A549 (cell line): ENCODE data around the gene ADGRG6.

ENCODE experiments used
- MAFK ChIP-seq: fragments of 450-650 bp; IDR thresholded peaks from 2 replicates; pipeline ENCODE4 v1.6.1; 2014; ENCODE audit not compliant: partially characterized antibody
- MYC ChIP-seq: IDR thresholded peaks from 2 replicates; pipeline ENCODE4 v1.6.1; 2012; ENCODE audit warnings: mild to moderate bottlenecking, inconsistent platforms, low read length, improper control_type of control experiment, borderline replicate concordance
- NFE2L2 ChIP-seq: fragments of 150-350 bp; conservative IDR thresholded peaks from 2 replicates; pipeline ENCODE4 v1.6.1; 2014; ENCODE audit warnings: low read length
- NPAS2 ChIP-seq: fragments of 250-450 bp; sonication (Bioruptor Pico); IDR thresholded peaks from 2 replicates; pipeline ENCODE4 v1.8.0; 2022; ENCODE audit warnings: mild to moderate bottlenecking, moderate library complexity, borderline replicate concordance
- PHF8 ChIP-seq: fragments of 200-600 bp; sonication (generic); IDR thresholded peaks from 2 replicates; pipeline ENCODE4 v1.6.1; 2016; ENCODE audit warnings: low read depth, mild to moderate bottlenecking, antibody characterized with exemption, moderate library complexity, borderline replicate concordance
- POLR2A ChIP-seq: IDR thresholded peaks from 2 replicates; pipeline ENCODE4 v1.6.1; 2012; ENCODE audit warnings: mild to moderate bottlenecking, low read length
- POLR2AphosphoS2 ChIP-seq: conservative IDR thresholded peaks from 2 replicates; pipeline ENCODE4 v1.6.1; 2012; ENCODE audit warnings: low read length, improper control_type of control experiment, inconsistent platforms
- RNF2 ChIP-seq: fragments of 200-600 bp; sonication (generic); IDR thresholded peaks from 2 replicates; pipeline ENCODE4 v1.6.1; 2016; ENCODE audit warnings: low read depth, mild to moderate bottlenecking, antibody characterized with exemption, moderate library complexity, borderline replicate concordance
- SMC3 ChIP-seq: fragments of >200 bp; sonication (Bioruptor Twin); formaldehyde crosslinking; IDR thresholded peaks from 3 replicates; pipeline ENCODE4 v1.6.1; 2018; ENCODE audit warnings: inconsistent platforms
- ZC3H11A ChIP-seq: fragments of 450-650 bp; IDR thresholded peaks from 2 replicates; pipeline ENCODE4 v1.6.1; 2014; ENCODE audit warnings: antibody characterized with exemption, mild to moderate bottlenecking
- TF ChIP-seq, protein P1 (sequence below): fragments of >200 bp; sonication (Bioruptor Twin); formaldehyde crosslinking; IDR thresholded peaks from 3 replicates; pipeline ENCODE4 v1.5.1; 2016
- TF ChIP-seq, protein P2 (sequence below): fragments of 200-600 bp; sonication (generic); IDR thresholded peaks from 2 replicates; pipeline ENCODE4 v1.6.1; 2016; ENCODE audit warnings: antibody characterized with exemption, mild to moderate bottlenecking, moderate library complexity
- TF ChIP-seq, protein P3 (sequence below): IDR thresholded peaks from 2 replicates; pipeline ENCODE4 v1.6.1; 2012

DNA sequence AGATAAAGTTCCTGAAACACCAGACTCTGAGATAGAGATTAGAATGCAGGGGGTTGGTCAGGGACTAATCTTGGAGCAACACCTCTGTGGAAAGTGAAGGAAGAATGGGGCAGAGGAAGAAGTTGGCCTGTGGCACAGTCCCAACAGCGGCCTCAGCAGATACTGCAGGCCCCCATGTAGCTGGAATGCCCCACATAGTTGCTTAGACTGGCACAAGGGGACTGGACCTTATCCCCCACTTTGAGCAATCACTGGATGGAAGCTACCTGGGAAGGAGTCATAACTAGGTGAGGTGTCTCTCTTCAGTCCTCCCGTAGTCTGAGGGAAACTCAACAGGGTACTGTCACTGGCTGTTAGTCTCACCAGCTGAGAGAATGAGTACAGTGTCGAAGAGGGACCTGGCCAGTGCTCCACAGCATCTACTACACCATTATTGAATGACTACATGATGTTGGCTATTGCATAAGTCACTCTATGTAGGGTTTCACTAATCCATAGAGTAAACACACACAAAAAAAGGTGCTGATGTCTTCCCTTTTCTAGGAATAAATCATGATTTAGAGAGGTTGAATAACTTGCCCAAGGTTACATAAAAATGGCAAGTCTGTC lies 47.5 kb downstream of the ADGRG6 start:
- TF ChIP-seq, protein P1, sequence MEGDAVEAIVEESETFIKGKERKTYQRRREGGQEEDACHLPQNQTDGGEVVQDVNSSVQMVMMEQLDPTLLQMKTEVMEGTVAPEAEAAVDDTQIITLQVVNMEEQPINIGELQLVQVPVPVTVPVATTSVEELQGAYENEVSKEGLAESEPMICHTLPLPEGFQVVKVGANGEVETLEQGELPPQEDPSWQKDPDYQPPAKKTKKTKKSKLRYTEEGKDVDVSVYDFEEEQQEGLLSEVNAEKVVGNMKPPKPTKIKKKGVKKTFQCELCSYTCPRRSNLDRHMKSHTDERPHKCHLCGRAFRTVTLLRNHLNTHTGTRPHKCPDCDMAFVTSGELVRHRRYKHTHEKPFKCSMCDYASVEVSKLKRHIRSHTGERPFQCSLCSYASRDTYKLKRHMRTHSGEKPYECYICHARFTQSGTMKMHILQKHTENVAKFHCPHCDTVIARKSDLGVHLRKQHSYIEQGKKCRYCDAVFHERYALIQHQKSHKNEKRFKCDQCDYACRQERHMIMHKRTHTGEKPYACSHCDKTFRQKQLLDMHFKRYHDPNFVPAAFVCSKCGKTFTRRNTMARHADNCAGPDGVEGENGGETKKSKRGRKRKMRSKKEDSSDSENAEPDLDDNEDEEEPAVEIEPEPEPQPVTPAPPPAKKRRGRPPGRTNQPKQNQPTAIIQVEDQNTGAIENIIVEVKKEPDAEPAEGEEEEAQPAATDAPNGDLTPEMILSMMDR, result no peak
- TF ChIP-seq MAFK, result no peak
- no peak for TF ChIP-seq NPAS2
- TF ChIP-seq, protein P2, sequence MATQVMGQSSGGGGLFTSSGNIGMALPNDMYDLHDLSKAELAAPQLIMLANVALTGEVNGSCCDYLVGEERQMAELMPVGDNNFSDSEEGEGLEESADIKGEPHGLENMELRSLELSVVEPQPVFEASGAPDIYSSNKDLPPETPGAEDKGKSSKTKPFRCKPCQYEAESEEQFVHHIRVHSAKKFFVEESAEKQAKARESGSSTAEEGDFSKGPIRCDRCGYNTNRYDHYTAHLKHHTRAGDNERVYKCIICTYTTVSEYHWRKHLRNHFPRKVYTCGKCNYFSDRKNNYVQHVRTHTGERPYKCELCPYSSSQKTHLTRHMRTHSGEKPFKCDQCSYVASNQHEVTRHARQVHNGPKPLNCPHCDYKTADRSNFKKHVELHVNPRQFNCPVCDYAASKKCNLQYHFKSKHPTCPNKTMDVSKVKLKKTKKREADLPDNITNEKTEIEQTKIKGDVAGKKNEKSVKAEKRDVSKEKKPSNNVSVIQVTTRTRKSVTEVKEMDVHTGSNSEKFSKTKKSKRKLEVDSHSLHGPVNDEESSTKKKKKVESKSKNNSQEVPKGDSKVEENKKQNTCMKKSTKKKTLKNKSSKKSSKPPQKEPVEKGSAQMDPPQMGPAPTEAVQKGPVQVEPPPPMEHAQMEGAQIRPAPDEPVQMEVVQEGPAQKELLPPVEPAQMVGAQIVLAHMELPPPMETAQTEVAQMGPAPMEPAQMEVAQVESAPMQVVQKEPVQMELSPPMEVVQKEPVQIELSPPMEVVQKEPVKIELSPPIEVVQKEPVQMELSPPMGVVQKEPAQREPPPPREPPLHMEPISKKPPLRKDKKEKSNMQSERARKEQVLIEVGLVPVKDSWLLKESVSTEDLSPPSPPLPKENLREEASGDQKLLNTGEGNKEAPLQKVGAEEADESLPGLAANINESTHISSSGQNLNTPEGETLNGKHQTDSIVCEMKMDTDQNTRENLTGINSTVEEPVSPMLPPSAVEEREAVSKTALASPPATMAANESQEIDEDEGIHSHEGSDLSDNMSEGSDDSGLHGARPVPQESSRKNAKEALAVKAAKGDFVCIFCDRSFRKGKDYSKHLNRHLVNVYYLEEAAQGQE, result no peak
- no peak for TF ChIP-seq POLR2AphosphoS2
- TF ChIP-seq ZC3H11A, result no peak
- no peak for TF ChIP-seq PHF8
- TF ChIP-seq, protein P3, sequence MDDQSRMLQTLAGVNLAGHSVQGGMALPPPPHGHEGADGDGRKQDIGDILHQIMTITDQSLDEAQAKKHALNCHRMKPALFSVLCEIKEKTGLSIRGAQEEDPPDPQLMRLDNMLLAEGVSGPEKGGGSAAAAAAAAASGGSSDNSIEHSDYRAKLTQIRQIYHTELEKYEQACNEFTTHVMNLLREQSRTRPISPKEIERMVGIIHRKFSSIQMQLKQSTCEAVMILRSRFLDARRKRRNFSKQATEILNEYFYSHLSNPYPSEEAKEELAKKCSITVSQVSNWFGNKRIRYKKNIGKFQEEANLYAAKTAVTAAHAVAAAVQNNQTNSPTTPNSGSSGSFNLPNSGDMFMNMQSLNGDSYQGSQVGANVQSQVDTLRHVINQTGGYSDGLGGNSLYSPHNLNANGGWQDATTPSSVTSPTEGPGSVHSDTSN, result no peak
- TF ChIP-seq MYC, result no peak
- TF ChIP-seq POLR2A, result no peak
- no peak for TF ChIP-seq RNF2
- TF ChIP-seq SMC3, result no peak
- TF ChIP-seq NFE2L2, result no peak
